ENCODE results near the gene ARHGEF33.

The ARHGEF33 gene

DNA sequence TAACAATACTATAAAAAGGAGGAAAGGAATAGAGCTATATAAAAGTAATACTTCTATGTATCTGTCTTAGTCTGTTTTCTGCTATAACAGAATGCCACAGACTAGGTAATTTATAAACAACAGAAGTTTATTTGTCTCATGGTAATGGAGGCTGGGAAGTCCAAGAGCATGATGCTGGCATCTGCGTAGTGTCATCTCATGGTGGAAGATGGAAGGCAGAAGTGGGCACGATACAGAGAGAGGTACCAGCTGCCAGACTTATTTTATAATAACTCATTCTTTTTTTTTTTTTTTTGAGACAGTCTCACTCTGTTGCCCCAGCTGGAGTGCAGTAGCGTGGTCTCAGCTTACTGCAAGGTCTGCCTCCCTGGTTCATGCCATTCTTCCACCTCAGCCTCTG is 18.2 kb upstream of the ARHGEF33 start:
- H3K4me3 Mint-ChIP-seq, result no peak overlapping the region
- H3K27me3 Mint-ChIP-seq (ENCODE audit: low read depth, poor library complexity), result peaks cover 8% of the 10 kb centered on the region
- peaks cover 60% of the 10 kb centered on the region for H3K36me3 Mint-ChIP-seq (ENCODE audit: low read depth)
- DNase-seq, result no peak
- no peak overlapping the region for H3K27ac Mint-ChIP-seq
- TF ChIP-seq, protein P1, sequence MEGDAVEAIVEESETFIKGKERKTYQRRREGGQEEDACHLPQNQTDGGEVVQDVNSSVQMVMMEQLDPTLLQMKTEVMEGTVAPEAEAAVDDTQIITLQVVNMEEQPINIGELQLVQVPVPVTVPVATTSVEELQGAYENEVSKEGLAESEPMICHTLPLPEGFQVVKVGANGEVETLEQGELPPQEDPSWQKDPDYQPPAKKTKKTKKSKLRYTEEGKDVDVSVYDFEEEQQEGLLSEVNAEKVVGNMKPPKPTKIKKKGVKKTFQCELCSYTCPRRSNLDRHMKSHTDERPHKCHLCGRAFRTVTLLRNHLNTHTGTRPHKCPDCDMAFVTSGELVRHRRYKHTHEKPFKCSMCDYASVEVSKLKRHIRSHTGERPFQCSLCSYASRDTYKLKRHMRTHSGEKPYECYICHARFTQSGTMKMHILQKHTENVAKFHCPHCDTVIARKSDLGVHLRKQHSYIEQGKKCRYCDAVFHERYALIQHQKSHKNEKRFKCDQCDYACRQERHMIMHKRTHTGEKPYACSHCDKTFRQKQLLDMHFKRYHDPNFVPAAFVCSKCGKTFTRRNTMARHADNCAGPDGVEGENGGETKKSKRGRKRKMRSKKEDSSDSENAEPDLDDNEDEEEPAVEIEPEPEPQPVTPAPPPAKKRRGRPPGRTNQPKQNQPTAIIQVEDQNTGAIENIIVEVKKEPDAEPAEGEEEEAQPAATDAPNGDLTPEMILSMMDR (IDR thresholded peaks at IDR 0.05), result no peak
- H3K4me1 Mint-ChIP-seq, result peaks cover 21% of the 10 kb centered on the region
- H3K9me3 Mint-ChIP-seq, result peaks cover 42% of the 10 kb centered on the region

DNA sequence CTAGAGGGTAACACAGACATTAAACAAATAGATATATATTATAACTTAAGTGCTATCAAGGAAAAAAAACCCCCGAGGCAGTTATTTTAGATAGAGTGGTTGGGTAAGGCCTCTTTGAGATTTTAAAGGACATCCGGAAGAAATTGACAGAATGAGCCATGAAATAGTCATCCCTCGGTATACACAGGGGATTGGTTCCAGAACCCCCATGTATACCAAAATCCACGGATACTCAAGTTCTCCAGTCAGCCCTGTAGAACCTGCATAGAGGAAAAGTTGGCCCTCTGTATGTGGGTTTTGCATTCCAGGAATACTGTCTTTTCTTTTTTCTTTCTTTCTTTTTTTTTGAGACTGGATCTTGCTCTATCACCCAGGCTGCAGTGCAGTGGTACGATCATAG is 15.9 kb upstream of the ARHGEF33 start:
- TF ChIP-seq, protein P1 (IDR thresholded peaks at IDR 0.05), result no peak
- Mint-ChIP-seq H3K4me1 (peaks cover 26% of the 10 kb centered on the region), H3K9me3 (peaks cover 42% of the 10 kb centered on the region), H3K27ac (no peak overlapping the region), H3K4me3 (peak overlapping the region; percentile 15), H3K27me3 (ENCODE audit: low read depth, poor library complexity) (peaks cover 8% of the 10 kb centered on the region), H3K36me3 (ENCODE audit: low read depth) (peaks cover 46% of the 10 kb centered on the region)
- DNase-seq, result no peak

DNA sequence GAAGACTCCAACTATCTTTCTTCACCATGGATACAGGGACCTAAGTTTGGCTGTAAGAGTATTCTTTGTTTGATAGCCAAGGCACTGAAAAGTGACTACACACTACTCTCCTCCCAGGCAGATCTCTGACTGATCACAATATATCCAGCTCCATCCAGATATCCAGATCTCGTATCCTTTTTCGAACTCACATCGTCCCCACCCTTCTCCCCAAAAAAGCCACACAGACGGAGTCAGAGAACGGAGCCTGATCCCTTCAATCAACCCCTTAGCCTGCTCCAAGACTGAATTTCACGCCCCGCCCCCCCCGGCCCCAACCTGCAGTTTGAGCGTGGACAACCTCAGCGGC is 14.5 kb upstream of the ARHGEF33 start:
- H3K9me3 Mint-ChIP-seq, result peaks cover 29% of the 10 kb centered on the region

GRCh38 chr2:38875576-38876367 is 13.9 kb upstream of the ARHGEF33 start, which contains the start of the genes DHX57 and MORN2:
TSS of gene DHX57 (minus strand) at chr2:38875934. CDS start at chr2:38868405, 7,529 bp downstream.
TSS of gene MORN2 (plus strand) at chr2:38875976.
- H3K4me3 Mint-ChIP-seq, result peak within 1 kb of the TSS; percentile 95
- TF ChIP-seq, protein P1 (IDR thresholded peaks at IDR 0.05), result no peak
- DNase-seq, result peak; percentile 76
- peak within 1 kb of the TSS; percentile 86 for H3K27ac Mint-ChIP-seq
- peaks cover 26% of the 10 kb centered on the region for H3K4me1 Mint-ChIP-seq
- H3K36me3 Mint-ChIP-seq (ENCODE audit: low read depth), result peaks cover 30% of the 10 kb centered on the region
- peaks cover 26% of the 10 kb centered on the region for H3K9me3 Mint-ChIP-seq
- peaks cover 5% of the 10 kb centered on the region for H3K27me3 Mint-ChIP-seq (ENCODE audit: low read depth, poor library complexity)

More for the DNA sequence above, 14.5 kb upstream of the ARHGEF33 start:
- TF ChIP-seq, protein P1 (IDR thresholded peaks at IDR 0.05), result no peak
- Mint-ChIP-seq H3K27ac (peak overlapping the region; percentile 86), H3K4me3 (peak overlapping the region; percentile 95), H3K4me1 (peaks cover 26% of the 10 kb centered on the region), H3K27me3 (ENCODE audit: low read depth, poor library complexity) (peaks cover 5% of the 10 kb centered on the region), H3K36me3 (ENCODE audit: low read depth) (peaks cover 33% of the 10 kb centered on the region)
- DNase-seq, result no peak

- Mint-ChIP-seq H3K27me3 (ENCODE audit: low read depth, poor library complexity) (peaks cover 5% of the 10 kb centered on the region), H3K36me3 (ENCODE audit: low read depth) (peaks cover 24% of the 10 kb centered on the region), H3K4me3 (peak overlapping the region; percentile 95), H3K9me3 (peaks cover 21% of the 10 kb centered on the region), H3K27ac (no peak overlapping the region), H3K4me1 (peaks cover 26% of the 10 kb centered on the region)
- no peak for DNase-seq
- TF ChIP-seq, protein P1 (IDR thresholded peaks at IDR 0.05), result no peak
These were observed 13.3 kb upstream of the ARHGEF33 start for GRCh38 chr2:38876407-38876806.

- TF ChIP-seq, protein P1 (IDR thresholded peaks at IDR 0.05), result no peak
- Mint-ChIP-seq H3K4me1 (no peaks in the 10 kb centered on the region), H3K36me3 (ENCODE audit: low read depth) (peaks cover 4% of the 10 kb centered on the region), H3K9me3 (no peaks in the 10 kb centered on the region), H3K4me3 (no peak overlapping the region), H3K27ac (no peak overlapping the region), H3K27me3 (ENCODE audit: low read depth, poor library complexity) (no peaks in the 10 kb centered on the region)
- no peak for DNase-seq
These were observed 3.6 kb upstream of the ARHGEF33 start for GRCh38 chr2:38886063-38886462.

Data from nephron progenitor cell (in vitro differentiated cells).